Cardiac fibroblast (primary cell): ENCODE measurements around the gene RNF157.
A peak's percentile ranks its signal among the peaks of the same experiment; 100 is the strongest.
"Not testable (repeated sequence)": the region's sequence is repeated elsewhere in the genome, so short reads cannot be mapped to it uniquely, and the experiment has no call there.

ENCODE experiments used
- DNase-seq, 2 donors: peaks; one replicate each; pipeline versions ENCODE4 v3.0.0 to v3.0.0-alpha.2; 2010; ENCODE audit warnings: low read depth in 2 of 2
- H3K4me3 ChIP-seq, 2 donors: replicated peaks in 1 of 2; 1 replicate in 1 of 2; 2 replicates in 1 of 2; pipeline ENCODE4 v1.5.1; 2011; ENCODE audit warnings: low read depth in 2 of 2, low read length in 2 of 2, mild to moderate bottlenecking in 2 of 2, moderate library complexity in 1 of 2
- TF ChIP-seq, protein P1 (sequence below): IDR thresholded peaks from one replicate; pipeline ENCODE4 v1.5.1; 2011; ENCODE audit warnings: low read depth, mild to moderate bottlenecking, low read length, inconsistent platforms

The RNF157 gene

DNA sequence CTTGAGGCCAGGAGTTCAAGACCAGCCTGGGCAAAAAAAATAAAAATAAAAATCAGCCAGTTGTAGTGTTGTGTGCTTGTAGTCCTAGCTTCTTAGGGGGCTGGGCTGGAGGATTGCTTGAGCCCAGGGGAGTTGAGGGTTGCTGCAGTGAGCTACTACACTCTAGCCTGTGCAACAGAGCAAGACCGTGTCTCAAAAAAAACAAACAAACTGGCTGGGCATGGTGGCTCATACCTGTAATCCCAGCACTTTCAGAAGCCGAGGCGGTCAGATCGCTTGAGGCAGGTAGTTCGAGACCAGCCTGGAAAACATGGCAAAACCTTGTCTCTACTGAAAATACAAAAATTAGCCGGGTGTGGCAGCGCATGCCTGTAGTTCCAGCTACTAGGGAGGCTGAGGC, 19.9 kb upstream of the RNF157 start:
- no peak for DNase-seq
- H3K4me3 ChIP-seq = no peak overlapping the region
- TF ChIP-seq, protein P1, sequence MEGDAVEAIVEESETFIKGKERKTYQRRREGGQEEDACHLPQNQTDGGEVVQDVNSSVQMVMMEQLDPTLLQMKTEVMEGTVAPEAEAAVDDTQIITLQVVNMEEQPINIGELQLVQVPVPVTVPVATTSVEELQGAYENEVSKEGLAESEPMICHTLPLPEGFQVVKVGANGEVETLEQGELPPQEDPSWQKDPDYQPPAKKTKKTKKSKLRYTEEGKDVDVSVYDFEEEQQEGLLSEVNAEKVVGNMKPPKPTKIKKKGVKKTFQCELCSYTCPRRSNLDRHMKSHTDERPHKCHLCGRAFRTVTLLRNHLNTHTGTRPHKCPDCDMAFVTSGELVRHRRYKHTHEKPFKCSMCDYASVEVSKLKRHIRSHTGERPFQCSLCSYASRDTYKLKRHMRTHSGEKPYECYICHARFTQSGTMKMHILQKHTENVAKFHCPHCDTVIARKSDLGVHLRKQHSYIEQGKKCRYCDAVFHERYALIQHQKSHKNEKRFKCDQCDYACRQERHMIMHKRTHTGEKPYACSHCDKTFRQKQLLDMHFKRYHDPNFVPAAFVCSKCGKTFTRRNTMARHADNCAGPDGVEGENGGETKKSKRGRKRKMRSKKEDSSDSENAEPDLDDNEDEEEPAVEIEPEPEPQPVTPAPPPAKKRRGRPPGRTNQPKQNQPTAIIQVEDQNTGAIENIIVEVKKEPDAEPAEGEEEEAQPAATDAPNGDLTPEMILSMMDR = no peak

DNA sequence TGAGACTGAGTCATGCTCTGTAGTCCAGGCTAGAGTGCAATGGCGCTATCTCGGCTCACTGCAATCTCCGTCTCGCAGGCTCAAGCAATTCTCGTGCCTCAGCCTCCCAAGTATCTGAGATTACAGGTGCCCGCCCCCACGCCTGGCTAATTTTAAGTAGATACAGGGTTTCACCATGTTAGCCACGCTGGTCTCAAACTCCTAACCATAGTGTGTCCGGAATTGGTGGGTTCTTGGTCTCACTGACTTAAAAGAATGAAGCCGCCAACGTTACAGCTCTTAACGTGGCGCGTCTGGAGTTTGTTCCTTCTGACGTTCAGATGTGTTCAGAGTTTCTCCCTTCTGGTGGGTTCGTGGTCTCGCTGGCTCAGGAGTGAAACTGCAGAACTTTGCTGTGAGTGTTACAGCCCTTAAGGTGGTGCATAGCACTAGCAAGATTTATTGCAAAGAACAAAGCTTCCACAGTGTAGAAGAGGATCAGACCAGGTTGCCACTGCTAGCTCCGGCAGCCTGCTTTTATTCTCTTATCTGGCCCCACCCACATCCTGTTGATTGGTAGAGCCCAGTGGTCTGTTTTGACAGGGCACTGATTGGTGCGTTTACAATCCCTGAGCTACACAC, 16.2 kb upstream of the RNF157 start:
- not testable (repeated sequence) for DNase-seq, H3K4me3 ChIP-seq

DNA sequence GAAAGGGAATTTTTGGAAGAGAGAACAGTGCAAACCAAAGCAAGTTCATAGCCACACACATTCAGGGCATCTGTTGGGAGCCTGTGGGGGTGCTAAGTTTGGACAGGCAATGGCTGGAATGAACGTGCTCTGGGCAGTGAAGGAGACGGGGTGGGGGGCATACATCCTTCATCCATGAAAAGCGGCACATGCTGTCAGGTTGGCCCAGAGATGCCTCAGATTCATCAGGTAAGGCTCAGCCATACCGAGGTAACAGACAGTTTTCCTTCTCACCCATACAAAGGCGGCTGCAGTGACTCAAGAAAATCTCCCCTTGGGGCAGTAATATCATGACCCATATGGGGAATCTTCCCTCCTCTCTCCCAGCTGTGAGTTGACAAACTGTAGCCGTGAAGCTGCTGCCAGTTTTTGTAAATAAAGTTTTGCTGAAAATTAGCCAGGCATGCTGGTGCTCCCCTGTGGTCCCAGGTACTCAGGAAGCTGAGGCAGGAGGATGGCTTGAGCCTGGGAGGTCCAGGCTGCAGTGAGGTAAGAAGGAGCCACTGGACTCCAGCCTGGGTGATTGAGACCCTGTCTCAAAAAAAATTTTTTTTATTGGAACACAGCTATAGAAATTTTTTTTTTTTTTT, 15.6 kb upstream of the RNF157 start:
- H3K4me3 ChIP-seq = no peak overlapping the region
- TF ChIP-seq, protein P1 = no peak
- no peak for DNase-seq

DNA sequence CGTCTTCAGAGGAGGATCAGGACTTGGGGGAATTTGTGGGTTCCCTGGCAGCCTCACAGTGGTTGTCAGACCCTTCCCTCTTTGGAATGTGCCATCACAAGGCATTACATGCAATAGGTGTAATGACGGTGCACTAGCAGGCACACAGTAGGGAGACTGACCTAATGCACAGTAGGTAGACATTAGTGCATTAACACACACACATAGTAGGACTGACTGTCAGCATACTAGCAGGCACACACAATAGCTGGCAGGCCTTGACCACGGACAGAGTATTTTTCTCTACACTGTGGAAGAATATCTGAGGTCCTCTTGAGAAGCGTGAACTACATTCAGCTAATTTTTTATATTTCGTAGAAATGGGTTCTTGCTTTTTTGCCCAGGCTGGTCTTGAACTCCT, 14.0 kb upstream of the RNF157 start:
- TF ChIP-seq, protein P1 = no peak
- no peak overlapping the region for H3K4me3 ChIP-seq
- DNase-seq = no peak

DNA sequence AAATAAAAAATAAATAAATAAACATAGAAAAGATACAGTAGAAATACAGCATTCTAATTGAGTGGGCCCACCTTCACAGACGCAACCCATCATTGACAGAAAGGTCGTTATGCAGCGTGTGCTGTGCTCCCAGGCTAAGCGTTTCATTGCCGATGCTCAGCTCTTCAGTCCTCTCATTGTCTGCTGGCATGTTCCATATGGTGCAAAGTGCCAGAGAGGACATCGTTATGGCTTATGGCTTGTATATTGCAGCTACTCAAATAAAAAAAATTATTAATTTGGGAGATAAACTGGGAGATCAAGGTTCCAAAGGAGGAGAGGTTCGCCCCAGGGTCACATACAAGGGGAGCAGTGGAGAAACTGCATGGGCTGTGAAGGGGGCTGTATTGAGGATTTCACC, 13.5 kb upstream of the RNF157 start:
- no peak overlapping the region for H3K4me3 ChIP-seq
- TF ChIP-seq, protein P1 = no peak
- no peak for DNase-seq

DNA sequence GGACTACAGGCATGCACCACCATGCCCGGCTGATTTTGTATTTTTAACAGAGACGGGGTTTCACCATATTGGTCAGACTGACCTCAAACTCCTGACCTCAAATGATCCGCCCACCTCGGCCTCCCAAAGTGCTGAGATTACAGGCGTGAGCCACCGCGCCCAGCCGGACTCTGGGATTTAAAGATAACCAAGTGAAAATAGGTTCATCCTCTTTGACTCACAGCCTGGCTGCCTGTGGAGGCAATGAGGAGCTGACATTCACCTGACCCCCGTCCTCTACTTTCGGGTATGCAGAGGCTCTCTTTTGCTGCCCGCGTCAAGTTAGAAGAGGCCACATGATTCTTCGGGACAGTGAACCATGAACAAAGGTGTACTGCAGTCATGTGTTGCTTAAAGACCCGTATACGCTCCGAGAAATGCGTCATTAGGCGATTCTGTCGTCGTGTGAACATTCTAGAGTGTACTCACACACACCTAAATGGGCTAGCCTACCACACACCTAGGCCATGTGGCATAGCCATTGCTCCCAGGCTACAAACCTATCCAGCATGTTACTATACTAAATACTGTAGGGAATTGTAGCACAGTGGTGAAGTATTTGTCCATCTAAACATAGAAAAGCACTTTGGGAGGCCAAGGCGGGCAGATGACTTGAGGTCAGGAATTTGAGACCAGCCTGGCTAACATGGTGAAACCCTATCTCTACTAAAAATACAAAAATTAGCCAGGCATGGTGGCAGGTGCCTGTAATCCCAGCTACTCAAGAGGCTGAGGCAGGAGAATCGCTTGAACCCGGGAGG, 12.9 kb upstream of the RNF157 start:
- not testable (repeated sequence) for H3K4me3 ChIP-seq, DNase-seq

DNA sequence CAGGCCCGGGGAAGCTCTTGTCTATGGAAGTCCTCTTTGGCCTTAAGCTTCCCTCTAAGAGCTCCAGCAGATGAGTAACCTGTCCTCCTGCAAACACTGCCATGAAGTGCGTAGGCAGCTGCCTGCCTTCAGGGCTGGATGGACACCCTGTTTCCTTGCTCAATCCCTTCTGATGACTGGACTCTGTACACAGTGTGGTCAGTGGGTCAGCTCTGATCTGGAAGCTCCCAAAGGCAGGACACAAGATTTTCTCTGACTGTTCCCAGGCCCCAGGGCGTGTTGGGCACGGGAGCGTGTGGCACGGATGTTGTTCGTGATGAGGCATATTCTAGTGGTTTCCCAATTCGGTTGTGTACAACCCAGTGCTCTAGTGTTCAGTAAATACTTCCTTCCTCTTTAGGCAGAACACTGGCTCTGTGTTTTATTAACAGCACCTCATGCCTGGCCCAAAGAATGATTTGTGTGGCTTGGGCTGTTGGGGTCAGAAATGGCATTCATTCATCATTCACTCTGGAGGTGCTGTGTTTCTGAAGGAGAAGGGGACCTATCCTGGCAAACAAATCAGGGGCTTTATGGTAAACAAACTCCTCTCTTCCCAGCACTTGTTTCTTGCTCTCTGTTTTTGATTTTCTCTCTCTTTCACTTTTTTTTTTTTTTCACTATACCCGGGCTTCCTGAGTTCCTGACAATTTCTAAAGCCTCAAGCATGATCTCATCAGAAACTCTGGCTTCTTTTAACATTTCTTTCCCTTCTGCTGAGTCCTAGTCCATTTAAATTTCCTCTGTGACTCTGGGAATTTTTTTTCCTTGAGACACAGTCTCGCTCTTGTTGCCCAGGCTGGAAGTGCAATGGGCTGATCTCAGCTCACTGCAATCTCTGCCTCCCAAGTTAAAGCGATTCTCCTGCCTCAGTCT, 12.0 kb upstream of the RNF157 start:
- peak; percentile 63 to 89 for DNase-seq
- no peak overlapping the region for H3K4me3 ChIP-seq

More for the DNA sequence above, 12.0 kb upstream of the RNF157 start:
- TF ChIP-seq, protein P1 = no peak
